ENCODE results near the gene INF2.
"Not testable (repeated sequence)": the region's sequence is repeated elsewhere in the genome, so short reads cannot be mapped to it uniquely, and the experiment has no call there.

GRCh38 chr14:104661528-104662157 lies 27.8 kb upstream of the INF2 start:
- TF ChIP-seq POLR2A, CTCF (IDR thresholded peaks at IDR 0.05): not testable (repeated sequence)

Measured in esophagus squamous epithelium (tissue), 4 donors.